TTC549 (cell line): Measurements from ENCODE around the gene FRAT1.
"Not testable (repeated sequence)": the region's sequence is repeated elsewhere in the genome, so short reads cannot be mapped to it uniquely, and the experiment has no call there.

ENCODE experiments used
- FAIRE-seq: peaks from 2 replicates; lab custom pipeline; 2012; peaks lifted over from hg19 to GRCh38; lab: Jason Lieb, UNC

Gene FRAT1

GRCh38 chr10:97318772-97319651 lies at the start of gene FRAT1:
FRAT1 (plus strand) TSS chr10:97319271; CDS start chr10:97319454, 183 bp downstream.
- no peak for FAIRE-seq

DNA sequence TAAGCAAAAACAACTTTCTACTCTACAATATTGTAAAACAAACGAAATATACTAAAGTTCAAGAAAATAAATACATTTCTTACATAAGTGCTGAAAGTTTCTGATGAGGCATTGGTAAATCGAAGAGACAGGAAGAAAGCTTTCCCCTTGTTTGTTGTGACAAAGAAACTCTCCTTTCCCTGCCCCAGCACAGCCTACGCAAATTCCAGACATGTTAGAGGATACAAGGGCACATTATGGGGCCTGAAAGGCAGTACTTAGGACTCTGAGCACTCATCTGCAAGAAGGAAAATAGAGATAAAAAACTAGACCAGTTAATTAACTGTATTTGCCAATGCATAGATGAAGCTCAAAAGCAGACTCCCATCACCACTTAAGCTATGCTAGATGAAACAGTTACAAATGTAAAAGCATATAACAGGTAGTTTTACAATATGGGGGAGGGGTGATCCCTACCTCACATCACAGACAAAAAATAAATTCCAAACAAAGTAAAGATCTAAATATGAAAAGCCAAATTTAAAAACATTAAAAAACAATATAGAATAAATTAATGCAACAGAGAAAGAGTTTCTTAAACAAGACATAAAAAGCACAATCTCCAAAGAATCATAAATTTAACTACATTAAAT lies 48.4 kb upstream of the FRAT1 start:
- FAIRE-seq, result no peak

GRCh38 chr10:97273700-97274099 lies 45.4 kb upstream of the FRAT1 start:
- no peak for FAIRE-seq

DNA sequence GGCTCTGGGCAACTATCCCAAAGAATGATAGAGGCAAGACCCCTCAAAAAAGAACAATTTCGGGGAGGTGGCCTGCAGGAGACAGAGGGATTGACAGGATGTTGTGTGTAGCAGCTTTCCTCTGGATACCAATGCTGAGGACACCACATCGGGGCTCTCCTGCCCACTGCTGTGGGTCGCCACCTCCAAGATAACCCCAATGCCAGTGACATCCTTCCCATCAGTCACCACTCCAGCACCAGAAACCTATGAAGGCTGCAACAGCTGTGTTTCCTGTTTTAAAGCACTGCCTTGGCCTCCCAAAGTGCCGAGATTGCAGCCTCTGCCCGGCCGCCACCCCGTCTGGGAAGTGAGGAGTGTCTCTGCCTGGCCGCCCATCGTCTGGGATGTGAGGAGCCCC lies 44.2 kb upstream of the FRAT1 start:
- FAIRE-seq, result no peak

DNA sequence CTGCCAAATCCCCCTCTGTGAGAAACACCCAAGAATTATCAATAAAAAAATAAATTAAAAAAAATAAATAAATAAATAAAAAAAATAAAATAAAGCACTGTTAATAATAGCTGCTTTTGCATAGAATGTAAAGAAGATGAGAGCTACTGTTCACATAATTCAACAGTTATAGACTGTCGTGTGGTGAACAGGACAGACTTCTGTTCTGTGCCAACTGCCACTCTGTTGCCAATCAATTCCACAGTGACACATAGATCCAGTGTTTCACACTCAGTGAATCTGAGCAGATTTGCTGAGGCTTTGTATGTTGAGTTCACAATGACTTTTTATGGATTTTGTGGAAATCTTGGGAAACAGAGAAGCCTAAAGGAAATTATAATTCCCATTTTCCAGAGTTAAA lies 41.5 kb upstream of the FRAT1 start:
- no peak for FAIRE-seq

GRCh38 chr10:97278491-97278989 lies 40.5 kb upstream of the FRAT1 start:
- peak; percentile 41 for FAIRE-seq

DNA sequence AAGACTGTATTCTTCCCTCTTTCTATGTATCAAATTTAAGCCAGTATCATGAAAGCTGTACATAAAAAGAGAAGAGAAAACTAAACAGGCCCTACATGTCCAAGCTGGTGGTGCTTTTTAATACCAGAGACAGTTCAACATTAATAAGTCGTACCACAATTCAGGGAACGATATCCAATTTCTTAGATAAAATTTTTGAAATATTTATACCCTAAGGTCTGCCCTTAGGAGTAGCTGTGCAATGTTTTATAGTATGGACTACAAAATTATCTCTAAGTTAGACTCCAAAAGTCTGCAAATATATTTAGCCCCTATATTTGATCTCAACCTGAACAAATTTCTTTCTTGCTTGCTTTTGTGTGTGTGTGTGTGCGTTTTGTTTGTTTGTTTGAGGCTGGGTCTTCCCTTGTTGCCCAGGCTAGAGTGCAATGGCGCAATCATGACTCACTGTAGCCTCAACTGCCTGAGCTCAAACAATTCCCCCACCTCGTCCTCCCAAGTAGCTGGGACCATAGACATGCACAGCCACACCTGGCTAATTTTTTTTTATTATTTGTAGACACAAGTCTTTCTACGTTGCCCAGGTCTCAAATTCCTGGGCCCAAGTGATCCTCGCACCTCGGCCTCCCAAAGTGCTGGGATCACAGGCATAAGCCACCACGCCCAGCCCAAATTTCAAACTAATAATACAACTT lies 39.8 kb upstream of the FRAT1 start:
- no peak for FAIRE-seq

DNA sequence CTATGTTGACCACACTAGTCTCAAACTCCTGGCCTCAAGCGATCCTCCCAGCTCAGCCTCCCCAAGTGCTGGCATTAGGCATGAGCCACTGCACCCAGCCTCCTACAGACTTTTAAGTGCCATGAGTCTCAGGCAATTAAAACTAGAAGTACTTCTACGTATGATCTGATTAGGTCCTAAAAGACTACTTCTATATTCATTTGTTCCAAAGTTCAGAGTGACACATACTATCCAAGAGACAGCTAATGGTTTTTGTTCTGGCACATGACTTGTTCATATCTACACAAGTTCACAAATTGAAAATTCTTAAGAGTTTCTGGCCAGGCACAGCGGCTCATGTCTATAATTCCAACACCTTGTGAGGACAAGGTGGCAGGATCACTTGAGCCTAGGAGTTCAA lies 38.3 kb upstream of the FRAT1 start:
- FAIRE-seq, result no peak

DNA sequence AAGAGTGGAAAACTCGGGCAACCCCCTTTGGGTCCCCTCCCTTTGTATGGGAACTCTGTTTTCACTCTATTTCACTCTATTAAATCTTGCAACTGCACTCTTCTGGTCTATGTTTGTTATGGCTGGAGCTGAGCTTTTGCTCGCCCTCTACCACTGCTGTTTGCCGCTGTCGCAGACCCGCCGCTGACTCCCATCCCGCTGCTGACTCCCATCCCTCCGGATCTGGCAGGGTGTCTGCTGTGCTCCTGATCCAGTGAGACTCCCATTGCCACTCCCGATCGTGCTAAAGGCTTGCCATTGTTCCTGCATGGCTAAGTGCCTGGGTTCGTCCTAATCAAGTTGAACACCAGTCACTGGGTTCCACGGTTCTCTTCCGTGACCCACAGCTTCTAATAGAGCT lies 29.0 kb upstream of the FRAT1 start:
- FAIRE-seq, result not testable (repeated sequence)

- FAIRE-seq, result not testable (repeated sequence)
Observed at GRCh38 chr10:97290576-97291356, 28.3 kb upstream of the FRAT1 start.

DNA sequence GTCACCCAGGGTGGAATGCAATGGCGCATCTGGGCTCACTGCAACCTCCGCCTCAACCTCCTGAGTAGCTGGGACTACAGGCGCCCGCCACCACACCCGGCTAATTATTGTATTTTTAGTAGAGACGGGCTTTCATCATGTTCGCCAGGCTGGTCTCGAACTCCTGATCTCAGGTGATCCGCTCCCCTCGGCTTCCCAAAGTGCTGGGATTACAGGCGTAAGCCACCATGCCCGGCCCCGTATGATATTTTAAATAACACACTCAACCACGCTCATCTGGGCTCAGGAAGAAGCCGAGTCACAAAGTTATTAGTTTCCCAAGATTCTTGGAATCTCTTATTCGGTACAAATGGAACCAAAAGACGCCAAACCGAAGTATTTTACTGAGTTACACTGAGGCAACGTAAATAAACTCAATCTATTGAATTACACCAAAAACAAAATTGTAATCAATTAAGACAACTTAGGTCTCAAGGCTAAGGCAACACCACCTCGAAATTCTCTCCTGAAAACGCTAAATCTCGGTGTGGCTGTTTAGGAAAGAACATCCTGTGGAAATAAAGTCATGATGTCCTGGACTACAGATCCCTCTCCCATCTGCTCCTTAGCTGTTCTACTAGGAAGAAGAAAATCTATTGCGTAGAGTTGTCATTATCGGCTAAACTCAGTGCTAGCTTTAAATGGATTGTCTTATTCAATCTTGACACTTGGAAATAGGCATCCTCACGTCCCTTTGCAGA lies 27.5 kb upstream of the FRAT1 start:
- no peak for FAIRE-seq

GRCh38 chr10:97292097-97292861 lies 26.8 kb upstream of the FRAT1 start, which contains the start of gene ARHGAP19:
ARHGAP19 (minus strand) TSS chr10:97292637; CDS start chr10:97292627, 10 bp downstream.
- peak; percentile 97 for FAIRE-seq

DNA sequence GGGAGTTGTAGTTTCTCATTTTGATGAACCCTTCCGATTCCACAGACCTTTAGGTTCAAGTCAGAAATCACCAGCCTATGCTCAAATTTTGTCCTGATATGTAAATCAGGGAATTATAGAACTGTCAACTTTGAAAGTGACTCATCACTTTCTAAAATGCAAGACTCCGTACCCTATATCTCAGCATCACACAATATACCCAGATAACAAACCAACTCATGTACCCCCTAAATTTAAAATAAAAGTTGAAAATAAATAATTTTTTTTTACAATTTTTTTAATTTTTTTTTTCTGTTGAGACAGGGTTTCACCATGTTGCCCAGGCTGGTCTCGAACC lies 26.2 kb upstream of the FRAT1 start:
- FAIRE-seq, result no peak

GRCh38 chr10:97297556-97298222 lies 21.4 kb upstream of the FRAT1 start:
- FAIRE-seq, result no peak

DNA sequence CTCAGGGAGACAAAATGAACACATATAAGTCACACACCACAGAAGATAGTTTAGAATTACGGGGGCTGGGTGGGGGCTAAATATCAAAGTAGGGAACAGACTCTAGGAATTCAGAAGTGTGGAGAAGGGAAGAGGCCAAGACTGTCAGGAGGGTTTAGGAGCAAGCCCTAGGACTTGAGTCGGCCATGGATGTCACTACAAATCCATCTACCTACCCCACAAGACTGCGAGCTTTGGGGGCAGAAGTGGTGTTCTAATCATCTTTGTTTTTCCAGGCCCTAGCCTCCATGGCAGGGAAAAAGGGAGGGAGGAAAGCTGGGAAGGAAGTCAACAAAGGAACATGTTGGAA lies 20.9 kb upstream of the FRAT1 start:
- FAIRE-seq, result no peak

DNA sequence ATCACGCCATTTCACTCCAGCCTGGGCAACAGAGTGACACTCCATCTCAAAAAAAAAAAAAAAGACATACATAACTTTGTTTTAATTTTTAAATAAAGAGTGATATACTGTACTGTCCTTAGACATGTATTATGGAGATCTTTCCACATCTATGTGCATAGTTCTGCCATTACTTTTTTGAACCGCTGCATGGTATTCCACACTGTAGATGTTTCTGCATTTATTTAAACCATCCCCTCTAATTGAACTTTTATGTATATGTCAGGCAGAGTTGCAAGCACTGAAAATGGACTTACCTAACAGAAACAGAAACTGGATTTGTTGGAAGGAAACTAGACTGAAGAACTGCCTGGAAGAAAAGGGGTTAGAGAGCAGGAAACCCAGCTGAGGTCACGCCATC lies 18.1 kb upstream of the FRAT1 start:
- FAIRE-seq, result no peak

DNA sequence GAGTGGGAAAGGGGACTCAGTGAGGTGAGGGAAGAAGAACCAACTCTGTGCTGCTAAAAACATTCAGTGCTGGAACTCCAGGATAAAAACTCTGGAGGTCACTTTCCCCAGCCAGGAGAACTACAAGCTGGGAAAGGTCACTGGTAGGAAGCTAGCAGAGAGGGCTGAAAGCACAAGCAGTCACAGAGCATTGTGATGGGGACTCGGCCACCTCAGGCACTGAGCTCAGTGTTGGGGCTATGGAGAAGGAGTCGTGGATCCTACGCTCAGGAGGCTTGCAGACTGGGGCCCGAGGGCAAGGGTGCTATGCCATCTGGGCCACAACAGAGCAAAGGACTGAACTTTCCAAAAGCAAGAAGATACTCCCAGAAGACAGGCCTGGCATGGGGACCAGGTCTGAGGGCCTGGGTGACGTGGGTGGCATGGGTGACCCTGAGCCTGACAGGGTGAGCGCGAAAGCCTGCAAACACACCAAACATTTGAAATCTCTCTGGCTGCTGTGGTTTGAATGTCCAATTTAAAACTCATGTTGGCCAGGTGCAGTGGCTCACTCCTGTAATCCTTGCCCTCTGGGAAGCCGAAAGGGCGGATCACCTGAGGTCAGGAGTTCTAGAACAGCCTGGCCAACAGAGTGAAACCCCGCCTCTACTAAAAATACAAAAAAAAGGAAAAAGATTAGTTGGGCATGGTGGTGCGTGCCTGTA lies 16.8 kb upstream of the FRAT1 start:
- no peak for FAIRE-seq

GRCh38 chr10:97307441-97307840 lies 11.6 kb upstream of the FRAT1 start:
- no peak for FAIRE-seq
